ENCODE measurements around the gene ECI2.
A peak's percentile ranks its signal among the peaks of the same experiment; 100 is the strongest.

ECI2 gene

DNA sequence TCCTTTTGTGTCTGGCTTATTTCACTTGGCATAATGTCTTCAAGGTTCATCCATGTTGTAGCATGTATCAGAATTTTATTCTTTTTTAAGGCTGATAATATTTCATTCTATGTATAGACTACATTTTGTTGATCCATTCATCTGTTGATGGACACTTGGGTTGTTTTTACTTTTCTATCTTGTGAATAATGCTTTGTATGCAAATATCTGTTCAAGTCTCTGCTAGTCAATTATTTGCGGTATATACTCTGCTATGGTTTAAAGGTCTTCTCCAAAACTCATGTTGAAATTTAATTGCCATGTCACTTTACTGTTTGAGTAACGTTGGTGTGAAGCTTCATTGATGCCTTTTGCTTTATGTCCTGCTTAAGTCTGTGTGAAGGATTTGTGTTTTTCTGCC, 27.5 kb downstream of the ECI2 start:
- H3K4me3 ChIP-seq (ENCODE audit: low read depth, low read length), result no peak overlapping the region
- TF ChIP-seq SP2 (tag by site-specific recombination; IDR thresholded peaks at IDR 0.05) (no peak), ZNF292 (tag by site-specific recombination; IDR thresholded peaks at IDR 0.05; ENCODE audit: borderline replicate concordance, low read depth) (no peak), ZNF214 (tag by site-specific recombination; IDR thresholded peaks at IDR 0.05; ENCODE audit: borderline replicate concordance) (no peak), ZNF311 (tag by site-specific recombination; IDR thresholded peaks at IDR 0.05; ENCODE audit: borderline replicate concordance) (no peak), SETDB1 (IDR thresholded peaks at IDR 0.05; ENCODE audit: insufficient read length, low read length) (no peak), ZNF837 (tag by site-specific recombination; IDR thresholded peaks at IDR 0.05) (no peak), ZBTB1 (tag by site-specific recombination; IDR thresholded peaks at IDR 0.05) (no peak), ZNF621 (tag by site-specific recombination; IDR thresholded peaks at IDR 0.05) (no peak), ZNF677 (tag by site-specific recombination; IDR thresholded peaks at IDR 0.05) (no peak), ZNF514 (tag by site-specific recombination; IDR thresholded peaks at IDR 0.05) (no peak), ZNF404 (tag by site-specific recombination; IDR thresholded peaks at IDR 0.05) (no peak), SCRT1 (tag by site-specific recombination; IDR thresholded peaks at IDR 0.05; ENCODE audit: borderline replicate concordance) (no peak), ZNF777 (tag by site-specific recombination; IDR thresholded peaks at IDR 0.05; ENCODE audit: borderline replicate concordance) (no peak)
- TF ChIP-seq, protein P1, sequence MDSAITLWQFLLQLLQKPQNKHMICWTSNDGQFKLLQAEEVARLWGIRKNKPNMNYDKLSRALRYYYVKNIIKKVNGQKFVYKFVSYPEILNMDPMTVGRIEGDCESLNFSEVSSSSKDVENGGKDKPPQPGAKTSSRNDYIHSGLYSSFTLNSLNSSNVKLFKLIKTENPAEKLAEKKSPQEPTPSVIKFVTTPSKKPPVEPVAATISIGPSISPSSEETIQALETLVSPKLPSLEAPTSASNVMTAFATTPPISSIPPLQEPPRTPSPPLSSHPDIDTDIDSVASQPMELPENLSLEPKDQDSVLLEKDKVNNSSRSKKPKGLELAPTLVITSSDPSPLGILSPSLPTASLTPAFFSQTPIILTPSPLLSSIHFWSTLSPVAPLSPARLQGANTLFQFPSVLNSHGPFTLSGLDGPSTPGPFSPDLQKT (IDR thresholded peaks at IDR 0.05; ENCODE audit: borderline replicate concordance, low read depth, low read length), result no peak
- TF ChIP-seq, protein P2, sequence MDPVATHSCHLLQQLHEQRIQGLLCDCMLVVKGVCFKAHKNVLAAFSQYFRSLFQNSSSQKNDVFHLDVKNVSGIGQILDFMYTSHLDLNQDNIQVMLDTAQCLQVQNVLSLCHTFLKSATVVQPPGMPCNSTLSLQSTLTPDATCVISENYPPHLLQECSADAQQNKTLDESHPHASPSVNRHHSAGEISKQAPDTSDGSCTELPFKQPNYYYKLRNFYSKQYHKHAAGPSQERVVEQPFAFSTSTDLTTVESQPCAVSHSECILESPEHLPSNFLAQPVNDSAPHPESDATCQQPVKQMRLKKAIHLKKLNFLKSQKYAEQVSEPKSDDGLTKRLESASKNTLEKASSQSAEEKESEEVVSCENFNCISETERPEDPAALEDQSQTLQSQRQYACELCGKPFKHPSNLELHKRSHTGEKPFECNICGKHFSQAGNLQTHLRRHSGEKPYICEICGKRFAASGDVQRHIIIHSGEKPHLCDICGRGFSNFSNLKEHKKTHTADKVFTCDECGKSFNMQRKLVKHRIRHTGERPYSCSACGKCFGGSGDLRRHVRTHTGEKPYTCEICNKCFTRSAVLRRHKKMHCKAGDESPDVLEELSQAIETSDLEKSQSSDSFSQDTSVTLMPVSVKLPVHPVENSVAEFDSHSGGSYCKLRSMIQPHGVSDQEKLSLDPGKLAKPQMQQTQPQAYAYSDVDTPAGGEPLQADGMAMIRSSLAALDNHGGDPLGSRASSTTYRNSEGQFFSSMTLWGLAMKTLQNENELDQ (tag by site-specific recombination; IDR thresholded peaks at IDR 0.05; ENCODE audit: low read depth), result no peak
- TF ChIP-seq, protein P3, sequence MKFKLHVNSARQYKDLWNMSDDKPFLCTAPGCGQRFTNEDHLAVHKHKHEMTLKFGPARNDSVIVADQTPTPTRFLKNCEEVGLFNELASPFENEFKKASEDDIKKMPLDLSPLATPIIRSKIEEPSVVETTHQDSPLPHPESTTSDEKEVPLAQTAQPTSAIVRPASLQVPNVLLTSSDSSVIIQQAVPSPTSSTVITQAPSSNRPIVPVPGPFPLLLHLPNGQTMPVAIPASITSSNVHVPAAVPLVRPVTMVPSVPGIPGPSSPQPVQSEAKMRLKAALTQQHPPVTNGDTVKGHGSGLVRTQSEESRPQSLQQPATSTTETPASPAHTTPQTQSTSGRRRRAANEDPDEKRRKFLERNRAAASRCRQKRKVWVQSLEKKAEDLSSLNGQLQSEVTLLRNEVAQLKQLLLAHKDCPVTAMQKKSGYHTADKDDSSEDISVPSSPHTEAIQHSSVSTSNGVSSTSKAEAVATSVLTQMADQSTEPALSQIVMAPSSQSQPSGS (tag by site-specific recombination; IDR thresholded peaks at IDR 0.05; ENCODE audit: low read depth), result no peak
- TF ChIP-seq, protein P4, sequence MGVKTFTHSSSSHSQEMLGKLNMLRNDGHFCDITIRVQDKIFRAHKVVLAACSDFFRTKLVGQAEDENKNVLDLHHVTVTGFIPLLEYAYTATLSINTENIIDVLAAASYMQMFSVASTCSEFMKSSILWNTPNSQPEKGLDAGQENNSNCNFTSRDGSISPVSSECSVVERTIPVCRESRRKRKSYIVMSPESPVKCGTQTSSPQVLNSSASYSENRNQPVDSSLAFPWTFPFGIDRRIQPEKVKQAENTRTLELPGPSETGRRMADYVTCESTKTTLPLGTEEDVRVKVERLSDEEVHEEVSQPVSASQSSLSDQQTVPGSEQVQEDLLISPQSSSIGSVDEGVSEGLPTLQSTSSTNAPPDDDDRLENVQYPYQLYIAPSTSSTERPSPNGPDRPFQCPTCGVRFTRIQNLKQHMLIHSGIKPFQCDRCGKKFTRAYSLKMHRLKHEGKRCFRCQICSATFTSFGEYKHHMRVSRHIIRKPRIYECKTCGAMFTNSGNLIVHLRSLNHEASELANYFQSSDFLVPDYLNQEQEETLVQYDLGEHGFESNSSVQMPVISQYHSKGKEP (tag by site-specific recombination; IDR thresholded peaks at IDR 0.05), result no peak
- peaks cover 17% of the 10 kb centered on the region for H3K4me1 ChIP-seq (ENCODE audit: control insufficient read depth, insufficient read depth, low read length)
- ChIA-PET CTCF (no interaction called here), POLR2A (interaction anchor here (1.2 kb wide), 1 partner anchor 87 kb away, joined by 5 read pairs; a partner anchor contains a TSS)
- H3K27ac ChIP-seq (ENCODE audit: extremely low read depth, low read depth, low read length), result no peak overlapping the region
- H3K36me3 ChIP-seq (ENCODE audit: control insufficient read depth in 2 of 2, insufficient read depth in 1 of 2, low read length in 2 of 2), result no peaks in the 10 kb centered on the region
- H3K9me3 ChIP-seq (ENCODE audit: control insufficient read depth, insufficient read depth, low read depth, low read length), result no peaks in the 10 kb centered on the region

DNA sequence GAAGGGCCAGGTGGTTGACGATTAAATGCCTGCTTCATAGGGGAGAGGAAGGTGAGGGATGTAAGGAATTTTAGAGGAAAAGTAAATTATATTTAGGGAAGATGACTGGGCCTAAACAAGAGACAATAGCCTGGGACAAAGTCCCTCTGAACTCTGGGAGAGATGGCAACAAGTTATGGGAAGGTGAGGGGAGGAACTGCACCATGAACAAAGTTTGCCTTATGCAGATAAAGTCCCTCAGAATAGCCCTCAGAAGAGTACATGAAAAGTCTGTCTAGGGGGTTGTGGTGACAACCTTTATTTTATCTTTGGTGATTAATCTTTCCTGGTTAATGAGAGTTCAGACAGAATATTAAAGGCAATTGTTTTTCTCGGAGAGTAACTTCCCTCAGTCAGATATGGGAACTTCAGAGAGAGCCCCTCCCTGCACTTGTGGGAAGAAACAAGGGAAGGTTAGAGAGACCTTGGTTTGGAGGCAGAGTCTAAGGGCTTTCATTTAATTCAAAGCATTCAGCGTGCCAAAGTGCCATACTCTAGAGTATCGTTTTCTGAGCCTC, 29.3 kb downstream of the ECI2 start:
- no peak overlapping the region for H3K4me3 ChIP-seq (ENCODE audit: low read depth, low read length)
- H3K27ac ChIP-seq (ENCODE audit: extremely low read depth, low read depth, low read length), result no peak overlapping the region
- ChIA-PET CTCF (no interaction called here), POLR2A (no interaction called here)
- TF ChIP-seq, protein P5, sequence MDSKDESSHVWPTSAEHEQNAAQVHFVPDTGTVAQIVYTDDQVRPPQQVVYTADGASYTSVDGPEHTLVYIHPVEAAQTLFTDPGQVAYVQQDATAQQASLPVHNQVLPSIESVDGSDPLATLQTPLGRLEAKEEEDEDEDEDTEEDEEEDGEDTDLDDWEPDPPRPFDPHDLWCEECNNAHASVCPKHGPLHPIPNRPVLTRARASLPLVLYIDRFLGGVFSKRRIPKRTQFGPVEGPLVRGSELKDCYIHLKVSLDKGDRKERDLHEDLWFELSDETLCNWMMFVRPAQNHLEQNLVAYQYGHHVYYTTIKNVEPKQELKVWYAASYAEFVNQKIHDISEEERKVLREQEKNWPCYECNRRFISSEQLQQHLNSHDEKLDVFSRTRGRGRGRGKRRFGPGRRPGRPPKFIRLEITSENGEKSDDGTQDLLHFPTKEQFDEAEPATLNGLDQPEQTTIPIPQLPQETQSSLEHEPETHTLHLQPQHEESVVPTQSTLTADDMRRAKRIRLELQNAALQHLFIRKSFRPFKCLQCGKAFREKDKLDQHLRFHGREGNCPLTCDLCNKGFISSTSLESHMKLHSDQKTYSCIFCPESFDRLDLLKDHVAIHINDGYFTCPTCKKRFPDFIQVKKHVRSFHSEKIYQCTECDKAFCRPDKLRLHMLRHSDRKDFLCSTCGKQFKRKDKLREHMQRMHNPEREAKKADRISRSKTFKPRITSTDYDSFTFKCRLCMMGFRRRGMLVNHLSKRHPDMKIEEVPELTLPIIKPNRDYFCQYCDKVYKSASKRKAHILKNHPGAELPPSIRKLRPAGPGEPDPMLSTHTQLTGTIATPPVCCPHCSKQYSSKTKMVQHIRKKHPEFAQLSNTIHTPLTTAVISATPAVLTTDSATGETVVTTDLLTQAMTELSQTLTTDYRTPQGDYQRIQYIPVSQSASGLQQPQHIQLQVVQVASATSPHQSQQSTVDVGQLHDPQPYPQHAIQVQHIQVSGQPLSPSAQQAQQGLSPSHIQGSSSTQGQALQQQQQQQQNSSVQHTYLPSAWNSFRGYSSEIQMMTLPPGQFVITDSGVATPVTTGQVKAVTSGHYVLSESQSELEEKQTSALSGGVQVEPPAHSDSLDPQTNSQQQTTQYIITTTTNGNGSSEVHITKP (tag by site-specific recombination; IDR thresholded peaks at IDR 0.05), result peak; percentile 40; the same call in 1 of the 2 replicates
- 0 out of 2 replicates have a peak, but pooled peaks have one; percentile 15 for TF ChIP-seq SCRT1 (tag by site-specific recombination; IDR thresholded peaks at IDR 0.05; ENCODE audit: borderline replicate concordance)
- no peak for TF ChIP-seq MEIS1 (CRISPR knock-in tag; IDR thresholded peaks at IDR 0.05; ENCODE audit: borderline replicate concordance)
- TF ChIP-seq ZNF530 (tag by site-specific recombination; IDR thresholded peaks at IDR 0.05; ENCODE audit: low read depth), result peak; percentile 91
- 0 out of 2 replicates have a peak, but pooled peaks have one; percentile 18 for TF ChIP-seq SCRT2 (tag by site-specific recombination; IDR thresholded peaks at IDR 0.05)
- no peak for TF ChIP-seq ZNF292 (tag by site-specific recombination; IDR thresholded peaks at IDR 0.05; ENCODE audit: borderline replicate concordance, low read depth)
- peaks cover 17% of the 10 kb centered on the region for H3K4me1 ChIP-seq (ENCODE audit: control insufficient read depth, insufficient read depth, low read length)
- no peaks in the 10 kb centered on the region for H3K9me3 ChIP-seq (ENCODE audit: control insufficient read depth, insufficient read depth, low read depth, low read length)
- H3K36me3 ChIP-seq (ENCODE audit: control insufficient read depth in 2 of 2, insufficient read depth in 1 of 2, low read length in 2 of 2), result no peaks in the 10 kb centered on the region
